Mesendoderm (in vitro differentiated cells): ENCODE results near the gene IGSF23.

Experiments used
- DNase-seq: peaks from one replicate; pipeline ENCODE4 v3.0.0; 2013
- H2AK5ac ChIP-seq: 2 replicates; pipeline ENCODE4 v1.6.1; 2013; ENCODE audit warnings: low read length, inconsistent platforms
- H2BK120ac ChIP-seq: 2 replicates; pipeline ENCODE4 v1.6.1; 2013; ENCODE audit warnings: low read depth, mild to moderate bottlenecking, low read length, moderate library complexity, mixed read lengths
- H2BK15ac ChIP-seq: replicated peaks from 2 replicates; pipeline ENCODE4 v1.6.1; 2013; ENCODE audit warnings: low read depth, mild to moderate bottlenecking, moderate library complexity
- H2BK5ac ChIP-seq: 2 replicates; pipeline ENCODE4 v1.6.1; 2013; ENCODE audit warnings: low read length, inconsistent platforms
- H3K18ac ChIP-seq: 2 replicates; pipeline ENCODE4 v1.6.1; 2013; ENCODE audit warnings: mild to moderate bottlenecking, low read length, mixed read lengths
- H3K23ac ChIP-seq: one replicate; pipeline ENCODE4 v1.6.1; 2013; ENCODE audit warnings: low read length
- H3K27ac ChIP-seq: 2 replicates; pipeline ENCODE4 v1.5.1; 2013; ENCODE audit warnings: low read depth, mild to moderate bottlenecking, inconsistent platforms, low read length, moderate library complexity
- H3K27me3 ChIP-seq: 2 replicates; pipeline ENCODE4 v1.6.1; 2013; ENCODE audit warnings: low read length, control low read depth, mild to moderate bottlenecking, inconsistent platforms; ENCODE audit not compliant: insufficient read depth, poor library complexity
- H3K36me3 ChIP-seq: 2 replicates; pipeline ENCODE4 v1.6.1; 2013; ENCODE audit warnings: low read length, inconsistent platforms; ENCODE audit not compliant: control insufficient read depth, insufficient read depth
- H3K4ac ChIP-seq: one replicate; pipeline ENCODE4 v1.6.1; 2013; ENCODE audit warnings: low read depth, mild to moderate bottlenecking, low read length, moderate library complexity
- H3K4me1 ChIP-seq: 2 replicates; pipeline ENCODE4 v1.6.1; 2013; ENCODE audit warnings: low read depth, low read length, inconsistent platforms; ENCODE audit not compliant: control insufficient read depth
- H3K4me2 ChIP-seq: 2 replicates; pipeline ENCODE4 v1.6.1; 2013; ENCODE audit warnings: low read length
- H3K4me3 ChIP-seq: 2 replicates; pipeline ENCODE4 v1.5.1; 2013; ENCODE audit warnings: mild to moderate bottlenecking, low read length
- H3K56ac ChIP-seq: one replicate; pipeline ENCODE4 v1.6.1; 2013; ENCODE audit warnings: low read length
- H3K79me1 ChIP-seq: 2 replicates; pipeline ENCODE4 v1.6.1; 2013; ENCODE audit warnings: low read length, inconsistent platforms
- H3K79me2 ChIP-seq: 2 replicates; pipeline ENCODE4 v1.6.1; 2013; ENCODE audit warnings: mild to moderate bottlenecking, low read length; ENCODE audit not compliant: control insufficient read depth, insufficient read depth
- H3K9ac ChIP-seq: 2 replicates; pipeline ENCODE4 v1.6.1; 2013; ENCODE audit warnings: low read length, inconsistent platforms
- H4K5ac ChIP-seq: one replicate; pipeline ENCODE4 v1.6.1; 2013; ENCODE audit warnings: low read length
- H4K8ac ChIP-seq: one replicate; pipeline ENCODE4 v1.6.1; 2013; ENCODE audit warnings: low read depth, mild to moderate bottlenecking, control low read depth, low read length, moderate library complexity
- WGBS: extraction: QIAGEN DNeasy Blood & Tissue Kit; methylation state at CpG from one replicate; pipeline ENCODE4 v1.1.7; 2013; ENCODE audit warnings: low lambda C conversion rate, missing lambda C conversion rate; ENCODE audit not compliant: insufficient coverage; ENCODE audit errors: extremely low coverage; 5-methylcytosine and 5-hydroxymethylcytosine counted together

Gene IGSF23

GRCh38 chr19:44646049-44646416 is 32.7 kb downstream of the IGSF23 start:
- H3K9ac ChIP-seq, result no peak overlapping the region
- no peak overlapping the region for H2BK5ac ChIP-seq
- WGBS, result no CpG with 5 or more reads among the region's 3 CpGs
- DNase-seq, result no peak
- H4K5ac ChIP-seq, result no peak overlapping the region
- H2BK15ac ChIP-seq, result no peak overlapping the region
- no peak overlapping the region for H3K23ac ChIP-seq
- H3K79me1 ChIP-seq, result peaks cover 7% of the 10 kb centered on the region
- H2BK120ac ChIP-seq, result no peak overlapping the region
- H3K36me3 ChIP-seq, result peaks cover 5% of the 10 kb centered on the region
- H3K4me1 ChIP-seq, result no peaks in the 10 kb centered on the region
- no peak overlapping the region for H4K8ac ChIP-seq
- peaks cover 8% of the 10 kb centered on the region for H3K79me2 ChIP-seq
- H3K4ac ChIP-seq, result no peak overlapping the region
- no peak overlapping the region for H2AK5ac ChIP-seq
- H3K18ac ChIP-seq, result no peak overlapping the region
- H3K27ac ChIP-seq, result no peak overlapping the region
- H3K4me3 ChIP-seq, result no peak overlapping the region
- H3K27me3 ChIP-seq, result no peaks in the 10 kb centered on the region
- H3K4me2 ChIP-seq, result no peak overlapping the region
- no peak overlapping the region for H3K56ac ChIP-seq

GRCh38 chr19:44647144-44647543 is 33.8 kb downstream of the IGSF23 start:
- Histone ChIP-seq H3K56ac (no peak overlapping the region), H3K4me3 (no peak overlapping the region), H3K27me3 (no peaks in the 10 kb centered on the region), H3K79me1 (peaks cover 7% of the 10 kb centered on the region), H2BK120ac (no peak overlapping the region), H3K23ac (no peak overlapping the region), H4K8ac (no peak overlapping the region), H3K4me1 (no peaks in the 10 kb centered on the region), H3K18ac (no peak overlapping the region), H4K5ac (no peak overlapping the region), H2BK5ac (no peak overlapping the region), H3K4ac (no peak overlapping the region), H2BK15ac (no peak overlapping the region), H3K9ac (no peak overlapping the region), H3K36me3 (peaks cover 10% of the 10 kb centered on the region), H3K79me2 (peaks cover 8% of the 10 kb centered on the region), H3K27ac (no peak overlapping the region), H3K4me2 (no peak overlapping the region), H2AK5ac (no peak overlapping the region)
- DNase-seq, result no peak
- WGBS, result no CpG with 5 or more reads among the region's 31 CpGs

GRCh38 chr19:44648631-44649251 is 35.4 kb downstream of the IGSF23 start:
- WGBS, result 100% methylated on average over 1 of the region's 3 CpGs
- Histone ChIP-seq H3K36me3 (peaks cover 16% of the 10 kb centered on the region), H3K4me3 (no peak overlapping the region), H3K56ac (no peak overlapping the region), H2BK120ac (no peak overlapping the region), H2BK15ac (no peak overlapping the region), H3K4me1 (no peaks in the 10 kb centered on the region), H3K27me3 (no peaks in the 10 kb centered on the region), H3K18ac (no peak overlapping the region), H3K27ac (no peak overlapping the region), H3K23ac (no peak overlapping the region), H3K4ac (no peak overlapping the region), H3K79me2 (peaks cover 8% of the 10 kb centered on the region), H3K79me1 (peaks cover 7% of the 10 kb centered on the region), H2AK5ac (no peak overlapping the region), H2BK5ac (no peak overlapping the region), H4K5ac (no peak overlapping the region), H3K4me2 (no peak overlapping the region), H3K9ac (no peak overlapping the region), H4K8ac (no peak overlapping the region)
- no peak for DNase-seq

DNA sequence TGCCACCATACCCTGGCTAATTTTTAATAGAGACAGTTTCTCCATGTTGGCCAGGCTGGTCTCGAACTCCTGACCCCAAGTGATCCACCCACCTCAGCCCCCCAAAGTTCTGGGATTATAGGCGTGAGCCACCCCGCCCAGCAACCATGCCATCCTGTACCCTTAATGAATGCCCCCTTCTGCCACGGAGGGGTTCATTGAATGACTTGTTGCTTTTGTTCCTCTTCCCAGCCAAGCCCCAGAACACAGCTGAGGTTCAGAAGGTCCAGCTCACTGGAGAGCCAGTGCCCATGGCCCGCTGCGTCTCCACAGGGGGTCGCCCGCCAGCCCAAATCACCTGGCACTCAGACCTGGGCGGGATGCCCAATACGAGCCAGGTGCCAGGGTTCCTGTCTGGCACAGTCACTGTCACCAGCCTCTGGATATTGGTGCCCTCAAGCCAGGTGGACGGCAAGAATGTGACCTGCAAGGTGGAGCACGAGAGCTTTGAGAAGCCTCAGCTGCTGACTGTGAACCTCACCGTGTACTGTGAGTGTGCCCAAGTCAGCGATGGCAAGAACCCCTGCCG is 36.3 kb downstream of the IGSF23 start:
- H2BK5ac ChIP-seq, result no peak overlapping the region
- H3K79me1 ChIP-seq, result peaks cover 7% of the 10 kb centered on the region
- H3K56ac ChIP-seq, result no peak overlapping the region
- WGBS, result no CpG with 5 or more reads among the region's 15 CpGs
- no peak overlapping the region for H3K4ac ChIP-seq
- no peak overlapping the region for H3K18ac ChIP-seq
- no peak overlapping the region for H4K8ac ChIP-seq
- H2BK15ac ChIP-seq, result no peak overlapping the region
- H3K27ac ChIP-seq, result no peak overlapping the region
- no peak overlapping the region for H3K23ac ChIP-seq
- no peaks in the 10 kb centered on the region for H3K4me1 ChIP-seq
- H3K27me3 ChIP-seq, result no peaks in the 10 kb centered on the region
- no peak overlapping the region for H4K5ac ChIP-seq
- no peak overlapping the region for H2AK5ac ChIP-seq
- no peak overlapping the region for H3K4me3 ChIP-seq
- peaks cover 7% of the 10 kb centered on the region for H3K79me2 ChIP-seq
- no peak overlapping the region for H2BK120ac ChIP-seq
- DNase-seq, result no peak
- no peak overlapping the region for H3K4me2 ChIP-seq
- no peak overlapping the region for H3K9ac ChIP-seq
- peaks cover 16% of the 10 kb centered on the region for H3K36me3 ChIP-seq

DNA sequence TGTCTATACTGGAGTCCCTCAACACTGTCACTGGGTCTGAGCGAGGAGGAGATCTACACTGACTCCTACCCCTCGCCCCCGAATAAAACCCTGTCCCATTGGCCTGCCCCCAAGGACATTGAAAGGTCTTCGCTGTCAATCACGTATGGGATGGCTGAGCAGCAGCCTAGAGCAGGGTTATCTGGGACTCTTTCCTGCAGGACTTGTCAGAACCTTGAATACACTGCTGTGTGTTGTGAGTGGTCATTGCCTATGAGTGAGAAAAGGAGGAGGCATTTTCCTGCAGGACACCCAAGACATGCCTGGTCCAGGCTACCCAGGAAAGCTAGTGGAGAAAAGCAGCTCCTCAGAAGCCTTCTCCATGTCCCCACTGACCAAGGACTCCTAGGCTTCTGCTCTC is 40.0 kb downstream of the IGSF23 start:
- Histone ChIP-seq H3K18ac (no peak overlapping the region), H3K9ac (no peak overlapping the region), H3K27me3 (no peaks in the 10 kb centered on the region), H2BK5ac (no peak overlapping the region), H3K79me2 (no peaks in the 10 kb centered on the region), H2BK15ac (no peak overlapping the region), H4K5ac (no peak overlapping the region), H3K36me3 (peaks cover 20% of the 10 kb centered on the region), H2BK120ac (no peak overlapping the region), H3K4me3 (no peak overlapping the region), H3K23ac (no peak overlapping the region), H3K56ac (no peak overlapping the region), H3K4me1 (no peaks in the 10 kb centered on the region), H2AK5ac (no peak overlapping the region), H3K4ac (no peak overlapping the region), H4K8ac (no peak overlapping the region), H3K4me2 (no peak overlapping the region), H3K79me1 (no peaks in the 10 kb centered on the region), H3K27ac (no peak overlapping the region)
- DNase-seq, result no peak
- no CpG with 5 or more reads among the region's 5 CpGs for WGBS
